Suprapubic skin (tissue), 4 donors: Measurements from ENCODE around the gene THSD7B. TPM values are rescaled to one million over a fixed set of nuclear protein-coding genes. Genes with fewer than 3 reads are reported as not detected.

Experiments
- DNase-seq, 2 donors: peaks; one replicate each; pipeline ENCODE4 v3.0.0-alpha.2; 2019; ENCODE audit warnings: low spot score in 2 of 2
- H3K27ac ChIP-seq: fragments of 200-600 bp; sonication (generic); one replicate; pipeline ENCODE4 v1.5.1; 2019
- H3K27me3 ChIP-seq: fragments of 200-600 bp; sonication (generic); one replicate; pipeline ENCODE4 v1.5.1; 2019
- H3K36me3 ChIP-seq: fragments of 200-600 bp; sonication (generic); one replicate; pipeline ENCODE4 v1.5.1; 2019
- H3K4me1 ChIP-seq: fragments of 200-600 bp; sonication (generic); one replicate; pipeline ENCODE4 v1.5.1; 2019
- H3K4me3 ChIP-seq: fragments of 200-600 bp; sonication (generic); one replicate; pipeline ENCODE4 v1.5.1; 2019; ENCODE audit warnings: mild to moderate bottlenecking
- H3K9me3 ChIP-seq: fragments of 200-600 bp; sonication (generic); one replicate; pipeline ENCODE4 v1.5.1; 2019
- EP300 ChIP-seq: sonication (generic); formaldehyde crosslinking; IDR thresholded peaks from one replicate; pipeline ENCODE4 v1.6.1; 2017; ENCODE audit warnings: antibody characterized with exemption
- POLR2A ChIP-seq, 2 donors: fragments of 450-650 bp; IDR thresholded peaks; one replicate each; pipeline ENCODE4 v1.6.1; 2017; ENCODE audit warnings: antibody characterized with exemption in 2 of 2, mild to moderate bottlenecking in 2 of 2, moderate library complexity in 2 of 2
- POLR2AphosphoS5 ChIP-seq, 3 donors: sonication (generic); formaldehyde crosslinking; IDR thresholded peaks; one replicate each; pipeline ENCODE4 v1.6.1; 2017; ENCODE audit warnings: antibody characterized with exemption in 3 of 3
- WGBS: methylation state at CpG from one replicate; pipeline ENCODE4 v1.1.5; 2018; 5-methylcytosine and 5-hydroxymethylcytosine counted together
- total RNA-seq, 4 donors: library from RNA; depleted of rRNA; stranded (reverse); fragments of >200 nt; gene quantifications; one replicate each; pipeline ENCODE4 v1.1.0, GENCODE V29; 2016
- TF ChIP-seq, protein P1 (sequence below), 2 donors: fragments of 200-600 bp in 1 of 2; fragments of 450-650 bp in 1 of 2; sonication (generic) in 1 of 2; IDR thresholded peaks; one replicate each; pipeline ENCODE4 v1.5.1; 2016 to 2019; ENCODE audit warnings: antibody characterized with exemption in 2 of 2, mild to moderate bottlenecking in 1 of 2, moderate library complexity in 1 of 2

THSD7B gene
- total RNA-seq, 4 donors from 2014 or later = 0.18 to 1.1 (median 0.34) TPM; not detected in 1

DNA sequence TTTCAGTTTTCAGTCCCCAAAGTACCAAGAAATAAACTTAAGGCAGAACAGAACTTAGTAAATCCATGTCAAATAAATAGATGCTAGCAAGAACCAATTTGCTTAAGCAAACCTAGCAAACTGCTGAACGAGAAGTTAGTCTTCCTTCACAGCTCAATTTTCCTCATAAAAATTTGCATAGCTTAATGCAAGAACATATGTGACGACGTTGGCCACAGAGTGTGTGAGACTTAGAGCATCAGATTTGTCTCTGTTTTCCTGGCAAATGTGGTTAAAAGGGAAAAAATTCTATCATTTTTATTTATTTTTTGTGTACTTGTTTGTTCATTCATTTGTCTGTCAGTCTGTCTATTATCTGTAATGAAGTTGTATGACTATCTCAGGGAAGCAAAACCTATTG lies 485.7 kb downstream of the THSD7B start:
- DNase-seq = no peak
- no peak overlapping the region for H3K4me3 ChIP-seq
- no peaks in the 10 kb centered on the region for H3K4me1 ChIP-seq
- no peaks in the 10 kb centered on the region for H3K27me3 ChIP-seq
- TF ChIP-seq, protein P1, sequence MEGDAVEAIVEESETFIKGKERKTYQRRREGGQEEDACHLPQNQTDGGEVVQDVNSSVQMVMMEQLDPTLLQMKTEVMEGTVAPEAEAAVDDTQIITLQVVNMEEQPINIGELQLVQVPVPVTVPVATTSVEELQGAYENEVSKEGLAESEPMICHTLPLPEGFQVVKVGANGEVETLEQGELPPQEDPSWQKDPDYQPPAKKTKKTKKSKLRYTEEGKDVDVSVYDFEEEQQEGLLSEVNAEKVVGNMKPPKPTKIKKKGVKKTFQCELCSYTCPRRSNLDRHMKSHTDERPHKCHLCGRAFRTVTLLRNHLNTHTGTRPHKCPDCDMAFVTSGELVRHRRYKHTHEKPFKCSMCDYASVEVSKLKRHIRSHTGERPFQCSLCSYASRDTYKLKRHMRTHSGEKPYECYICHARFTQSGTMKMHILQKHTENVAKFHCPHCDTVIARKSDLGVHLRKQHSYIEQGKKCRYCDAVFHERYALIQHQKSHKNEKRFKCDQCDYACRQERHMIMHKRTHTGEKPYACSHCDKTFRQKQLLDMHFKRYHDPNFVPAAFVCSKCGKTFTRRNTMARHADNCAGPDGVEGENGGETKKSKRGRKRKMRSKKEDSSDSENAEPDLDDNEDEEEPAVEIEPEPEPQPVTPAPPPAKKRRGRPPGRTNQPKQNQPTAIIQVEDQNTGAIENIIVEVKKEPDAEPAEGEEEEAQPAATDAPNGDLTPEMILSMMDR (IDR thresholded peaks at IDR 0.05) = no peak
- TF ChIP-seq EP300 = no peak
- no peak for TF ChIP-seq POLR2AphosphoS5 (IDR thresholded peaks at IDR 0.05)
- no peak for TF ChIP-seq POLR2A (IDR thresholded peaks at IDR 0.05)
- no peaks in the 10 kb centered on the region for H3K36me3 ChIP-seq
- WGBS = 76% methylated on average over 3 of the region's 3 CpGs
- H3K27ac ChIP-seq = no peak overlapping the region
- H3K9me3 ChIP-seq = no peaks in the 10 kb centered on the region

DNA sequence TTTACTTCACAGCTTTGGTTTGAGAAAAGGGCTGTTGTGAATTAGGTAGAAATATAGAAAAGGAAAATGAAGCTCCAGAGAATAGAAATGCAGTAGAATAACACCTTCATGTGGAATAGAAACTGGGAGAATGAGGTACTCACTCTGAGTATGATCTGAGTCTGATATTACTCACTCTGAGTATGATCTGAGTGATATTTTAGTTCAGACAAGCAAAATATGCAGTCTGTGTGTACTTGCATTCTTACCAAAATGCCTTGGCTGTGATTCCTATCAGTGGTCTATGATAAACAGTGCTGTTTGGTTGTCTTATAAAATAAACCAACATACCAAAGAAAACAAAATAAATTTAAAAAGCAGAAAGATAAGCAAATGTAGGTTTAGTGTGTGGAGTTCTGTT lies 487.6 kb downstream of the THSD7B start:
- no peaks in the 10 kb centered on the region for H3K9me3 ChIP-seq
- H3K4me1 ChIP-seq = no peaks in the 10 kb centered on the region
- no peak overlapping the region for H3K4me3 ChIP-seq
- no peaks in the 10 kb centered on the region for H3K27me3 ChIP-seq
- no peaks in the 10 kb centered on the region for H3K36me3 ChIP-seq
- TF ChIP-seq POLR2AphosphoS5 (IDR thresholded peaks at IDR 0.05) (no peak), POLR2A (IDR thresholded peaks at IDR 0.05) (no peak), EP300 (no peak)
- TF ChIP-seq, protein P1 (IDR thresholded peaks at IDR 0.05) = no peak
- DNase-seq = no peak
- no peak overlapping the region for H3K27ac ChIP-seq

DNA sequence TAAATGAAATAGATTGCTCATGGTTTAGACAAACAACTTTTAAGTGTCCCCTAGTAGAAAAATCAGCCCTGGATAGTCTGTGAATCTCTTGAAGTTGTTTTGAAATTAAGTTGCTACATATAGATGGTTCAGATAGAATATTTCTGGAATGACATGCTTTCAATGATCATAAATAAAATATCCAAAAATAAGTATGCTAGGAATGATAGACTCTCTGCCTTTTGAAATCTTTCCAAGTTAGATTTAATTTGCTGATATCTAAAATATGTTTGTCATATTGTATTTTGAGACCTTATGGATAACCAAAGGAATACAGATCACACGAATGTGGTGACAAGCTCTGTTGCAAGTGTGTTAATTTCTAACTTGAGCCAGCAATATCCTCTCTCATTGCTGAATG lies 488.7 kb downstream of the THSD7B start:
- no peak overlapping the region for H3K4me3 ChIP-seq
- H3K9me3 ChIP-seq = no peaks in the 10 kb centered on the region
- H3K27ac ChIP-seq = no peak overlapping the region
- TF ChIP-seq POLR2AphosphoS5 (IDR thresholded peaks at IDR 0.05) = no peak
- WGBS = 44% methylated on average over 1 of the region's 1 CpG
- no peaks in the 10 kb centered on the region for H3K27me3 ChIP-seq
- no peaks in the 10 kb centered on the region for H3K4me1 ChIP-seq
- no peaks in the 10 kb centered on the region for H3K36me3 ChIP-seq
- DNase-seq = no peak

DNA sequence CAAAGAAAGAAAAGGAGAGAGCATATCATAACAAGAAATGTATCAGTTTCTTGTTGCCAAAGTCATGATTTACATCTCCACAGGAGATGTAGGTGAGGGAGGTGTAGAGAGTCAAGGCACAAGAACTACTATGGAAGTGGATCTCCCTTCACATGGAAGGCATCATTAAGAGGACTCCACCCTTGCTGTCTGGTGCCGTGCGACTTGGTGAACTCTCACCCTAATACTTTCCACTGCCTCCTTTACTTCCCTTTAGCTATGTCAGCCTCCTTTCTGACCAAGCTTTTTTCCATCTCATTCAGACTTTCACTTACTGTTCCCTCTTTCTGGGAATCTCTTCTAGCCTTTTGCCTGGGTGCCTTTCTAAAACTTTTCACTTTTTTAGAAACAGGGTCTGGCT lies 490.0 kb downstream of the THSD7B start:
- H3K4me3 ChIP-seq = no peak overlapping the region
- H3K27me3 ChIP-seq = no peaks in the 10 kb centered on the region
- TF ChIP-seq, protein P1 (IDR thresholded peaks at IDR 0.05) = no peak
- TF ChIP-seq EP300 (no peak), POLR2A (IDR thresholded peaks at IDR 0.05) (no peak), POLR2AphosphoS5 (IDR thresholded peaks at IDR 0.05) (no peak)
- 39% methylated on average over 2 of the region's 2 CpGs for WGBS
- no peaks in the 10 kb centered on the region for H3K4me1 ChIP-seq
- H3K36me3 ChIP-seq = no peaks in the 10 kb centered on the region
- no peak overlapping the region for H3K27ac ChIP-seq
- no peak for DNase-seq
- no peaks in the 10 kb centered on the region for H3K9me3 ChIP-seq

DNA sequence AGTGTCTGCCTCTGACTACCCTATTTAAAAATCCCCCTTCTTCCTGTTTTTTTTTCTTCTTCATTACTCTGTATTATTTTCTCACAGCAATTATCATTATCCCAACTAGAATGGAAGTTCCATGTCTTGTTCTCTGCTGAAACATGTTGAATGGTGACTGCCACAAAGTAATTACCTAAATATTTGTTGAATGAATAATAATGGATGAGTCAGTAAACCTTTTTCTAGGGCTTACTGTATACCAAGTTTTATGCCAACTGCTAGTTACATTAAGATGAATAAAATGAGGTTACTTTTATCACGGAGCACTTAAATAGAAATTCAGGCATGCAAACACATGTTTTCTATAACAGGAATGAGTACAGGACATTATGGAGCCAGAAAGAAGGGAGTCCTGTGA lies 490.6 kb downstream of the THSD7B start:
- Histone ChIP-seq H3K4me3 (no peak overlapping the region), H3K27me3 (no peaks in the 10 kb centered on the region), H3K9me3 (no peaks in the 10 kb centered on the region), H3K27ac (no peak overlapping the region), H3K36me3 (no peaks in the 10 kb centered on the region), H3K4me1 (no peaks in the 10 kb centered on the region)
- TF ChIP-seq POLR2AphosphoS5 (IDR thresholded peaks at IDR 0.05) (no peak), EP300 (no peak), POLR2A (IDR thresholded peaks at IDR 0.05) (no peak)
- TF ChIP-seq, protein P1 (IDR thresholded peaks at IDR 0.05) = no peak
- WGBS = 50% methylated on average over 1 of the region's 1 CpG
- no peak for DNase-seq

DNA sequence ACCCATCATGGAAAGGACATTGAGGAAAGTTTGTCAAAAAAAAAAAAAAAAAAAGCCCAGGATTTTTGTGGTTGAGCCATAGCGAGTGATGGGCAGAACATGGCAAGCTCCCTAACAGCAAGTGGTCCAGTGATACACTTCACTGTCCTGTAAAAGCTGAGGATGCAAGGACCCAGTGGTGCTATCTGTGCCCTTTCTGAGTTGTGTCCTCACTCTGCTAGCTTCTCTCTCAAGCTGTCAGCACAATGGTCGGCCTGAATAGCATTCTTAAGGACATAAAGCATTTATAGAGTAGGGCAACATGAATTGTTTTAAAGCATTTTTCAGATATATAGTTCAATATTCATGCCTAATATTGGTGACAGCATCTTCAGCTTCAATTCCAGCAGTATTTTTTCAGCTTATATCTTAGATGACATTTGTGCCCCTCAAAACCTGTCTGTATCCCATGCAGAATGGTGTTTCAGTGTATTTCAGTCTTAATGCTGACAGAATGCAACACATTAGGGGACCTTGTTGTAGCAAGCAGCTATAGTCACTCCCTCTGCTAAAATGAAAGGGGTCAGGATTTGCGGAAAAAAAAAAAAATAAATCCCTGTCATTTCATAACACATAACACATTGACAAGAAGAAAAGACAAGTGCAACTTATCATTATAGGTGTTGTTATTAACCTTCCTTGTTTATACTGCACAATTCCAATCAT lies 496.7 kb downstream of the THSD7B start:
- H3K4me3 ChIP-seq = no peak overlapping the region
- H3K27ac ChIP-seq = no peak overlapping the region
- TF ChIP-seq EP300 (no peak), POLR2A (IDR thresholded peaks at IDR 0.05) (no peak), POLR2AphosphoS5 (IDR thresholded peaks at IDR 0.05) (no peak)
- TF ChIP-seq, protein P1 (IDR thresholded peaks at IDR 0.05) = no peak
- no peak for DNase-seq
- H3K4me1 ChIP-seq = no peaks in the 10 kb centered on the region
- H3K9me3 ChIP-seq = no peaks in the 10 kb centered on the region
- no peaks in the 10 kb centered on the region for H3K27me3 ChIP-seq
- H3K36me3 ChIP-seq = no peaks in the 10 kb centered on the region
- WGBS = 88% methylated on average over 3 of the region's 3 CpGs
